Left hindlimb (tissue), 1 donor: ENCODE measurements around the gene SMG5.
"Not testable (repeated sequence)": the region's sequence is repeated elsewhere in the genome, so short reads cannot be mapped to it uniquely, and the experiment has no call there.

Experiments used
- DNase-seq: peaks from one replicate; pipeline ENCODE4 v3.0.0-alpha.2; 2018

SMG5 gene

DNA sequence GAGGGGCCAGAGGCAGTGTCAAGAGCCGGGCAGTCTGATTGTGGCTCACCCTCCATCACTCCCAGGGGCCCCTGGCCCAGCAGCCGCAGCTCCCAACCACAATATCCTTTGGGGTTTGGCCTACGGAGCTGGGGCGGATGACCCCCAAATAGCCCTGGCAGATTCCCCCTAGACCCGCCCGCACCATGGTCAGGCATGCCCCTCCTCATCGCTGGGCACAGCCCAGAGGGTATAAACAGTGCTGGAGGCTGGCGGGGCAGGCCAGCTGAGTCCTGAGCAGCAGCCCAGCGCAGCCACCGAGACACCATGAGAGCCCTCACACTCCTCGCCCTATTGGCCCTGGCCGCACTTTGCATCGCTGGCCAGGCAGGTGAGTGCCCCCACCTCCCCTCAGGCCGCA is 40.7 kb downstream of the SMG5 start, which contains the start of gene BGLAP:
TSS of gene BGLAP (plus strand) at position 259 of the 400 bp plus-strand sequence. CDS start at position 307, 48 bp downstream.
- DNase-seq, result no peak

GRCh38 chr1:156241311-156241811 is 41.3 kb downstream of the SMG5 start:
- DNase-seq, result peak; percentile 65

- DNase-seq, result no peak
These were observed 44.4 kb downstream of the SMG5 start for GRCh38 chr1:156238248-156238647.

GRCh38 chr1:156236164-156236563 is 46.5 kb downstream of the SMG5 start:
- DNase-seq, result no peak

GRCh38 chr1:156233426-156234127 is 49.0 kb downstream of the SMG5 start:
- no peak for DNase-seq

DNA sequence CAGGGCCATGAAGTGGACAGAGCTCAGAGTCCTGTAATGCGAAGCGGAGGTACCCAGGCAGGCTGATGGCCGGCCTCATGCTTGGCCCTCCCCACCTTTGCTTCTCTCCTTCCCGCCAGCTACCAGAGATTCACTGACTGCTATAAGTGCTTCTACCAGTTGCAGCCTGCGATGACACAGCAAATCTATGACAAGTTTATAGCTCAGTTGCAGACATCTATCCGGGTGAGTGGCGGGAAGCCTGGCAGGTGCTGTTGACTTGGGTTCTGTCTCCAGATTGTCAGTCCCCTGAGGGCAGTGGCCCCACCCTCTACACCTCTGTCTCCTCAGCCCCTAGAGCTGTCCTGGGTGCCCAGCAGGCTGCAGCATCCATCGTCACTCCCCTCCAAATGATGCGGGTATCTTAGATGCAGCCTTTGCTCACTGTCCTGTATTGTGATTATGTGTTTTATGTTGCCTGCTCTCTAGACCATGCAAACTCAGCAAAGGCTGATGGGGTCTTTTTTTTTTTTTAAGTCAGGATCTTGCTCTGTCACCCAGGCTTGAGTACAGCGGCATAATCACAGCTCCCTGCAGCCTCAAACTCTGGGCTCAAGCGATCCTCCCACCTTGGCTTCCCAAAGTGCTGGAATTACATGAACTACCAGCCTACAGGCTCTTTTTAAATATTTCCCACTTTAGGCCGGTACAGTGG is 50.3 kb downstream of the SMG5 start:
- peak; percentile 2 for DNase-seq

GRCh38 chr1:156230473-156230837 is 52.2 kb downstream of the SMG5 start:
- peak; percentile 4 for DNase-seq

GRCh38 chr1:156229809-156230472 is 52.7 kb downstream of the SMG5 start:
- peak; percentile 29 for DNase-seq

DNA sequence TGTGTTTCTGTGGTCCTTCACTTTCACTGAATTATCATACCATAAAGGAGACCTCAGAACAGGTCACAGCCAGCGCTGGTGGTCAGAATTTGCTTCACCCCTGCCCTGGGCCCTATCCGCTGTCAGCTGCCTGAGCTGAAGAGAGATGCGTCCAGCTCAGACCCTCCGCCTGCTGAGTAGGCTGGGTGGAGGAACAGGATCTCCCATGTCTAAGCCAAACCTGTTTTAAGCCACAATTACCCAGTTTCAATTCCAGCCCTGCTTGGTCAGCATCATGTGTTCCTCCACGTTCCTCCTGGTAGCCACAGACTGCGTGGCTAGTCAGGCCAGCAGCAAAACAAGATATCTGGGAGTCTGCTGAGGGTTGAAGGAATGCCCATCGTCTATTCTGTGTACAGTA is 54.1 kb downstream of the SMG5 start:
- DNase-seq, result peak; percentile 41

DNA sequence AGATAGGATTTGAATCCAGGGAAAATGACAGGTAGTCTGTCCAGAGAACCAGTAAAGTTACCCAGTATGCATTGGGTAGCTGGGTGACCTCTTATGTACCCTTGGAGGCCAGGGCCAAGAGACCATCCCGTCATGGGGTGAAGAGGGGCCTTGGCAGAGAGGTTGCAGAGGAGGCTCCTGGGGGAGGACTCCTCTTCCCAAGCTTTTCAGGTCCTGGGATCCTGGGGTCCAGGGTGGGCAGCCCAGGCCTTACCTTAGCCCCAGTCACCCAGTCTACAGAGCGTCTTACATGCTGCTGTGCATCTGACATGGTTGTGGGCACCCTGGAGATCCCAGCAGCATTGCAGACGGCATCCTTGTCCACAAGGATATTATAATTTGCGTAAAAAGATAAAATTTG is 55.8 kb downstream of the SMG5 start:
- no peak for DNase-seq

DNA sequence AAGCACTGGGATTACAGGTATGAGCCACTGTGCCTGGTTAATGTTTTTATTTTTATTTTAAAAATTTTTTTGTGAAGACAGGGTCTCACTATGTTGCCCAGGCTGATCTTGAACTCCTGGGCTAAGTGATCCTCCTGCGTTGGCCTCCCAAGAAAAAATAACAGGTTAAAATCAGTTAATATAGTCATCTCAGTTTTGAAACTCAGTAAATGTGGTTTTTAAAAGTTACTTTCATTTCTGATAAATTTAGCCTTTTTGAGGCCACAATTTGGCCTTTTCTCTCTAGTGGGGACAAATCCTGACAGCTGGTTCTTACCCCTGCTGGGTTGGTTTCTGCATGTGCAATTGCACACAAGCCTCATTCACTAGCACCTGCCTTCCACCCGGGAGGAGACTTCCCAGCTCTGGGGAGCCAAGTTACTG is 56.5 kb downstream of the SMG5 start:
- no peak for DNase-seq

DNA sequence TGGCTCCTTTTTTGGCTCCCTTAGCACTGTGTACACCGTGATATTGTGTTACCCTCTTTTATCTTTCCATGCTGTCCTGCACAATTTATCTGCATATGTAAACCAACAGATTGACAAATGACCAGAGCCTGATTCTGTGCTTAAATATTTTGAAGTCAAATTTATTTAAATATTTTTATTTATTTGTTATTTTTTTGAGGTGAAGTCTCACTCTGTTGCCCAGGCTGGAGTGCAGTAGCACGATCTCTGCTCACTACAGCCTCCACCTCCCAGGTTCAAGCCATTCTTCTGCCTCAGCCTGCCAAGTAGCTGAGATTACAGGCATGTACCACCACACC is 57.0 kb downstream of the SMG5 start:
- no peak for DNase-seq

- DNase-seq, result no peak
These were observed 60.5 kb downstream of the SMG5 start for GRCh38 chr1:156221986-156222692.

DNA sequence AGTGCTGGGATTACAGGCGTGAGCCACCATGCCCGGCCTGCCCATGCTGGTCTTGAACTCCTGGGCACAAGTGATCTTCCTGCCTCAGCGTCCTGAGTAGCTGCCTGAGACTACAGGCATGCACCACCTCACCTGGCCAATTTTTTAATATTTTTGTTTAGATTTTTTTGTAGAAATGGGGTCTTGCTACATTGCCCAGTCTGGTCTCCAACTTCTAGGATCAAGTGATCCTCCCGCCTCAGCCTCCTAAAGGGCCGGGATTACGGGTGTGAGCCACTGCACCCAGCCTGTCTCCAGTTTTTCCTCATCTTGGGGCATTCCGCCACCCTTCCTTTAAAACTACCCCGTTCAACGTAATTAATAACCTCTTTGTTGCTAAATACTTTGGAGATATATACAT is 62.4 kb downstream of the SMG5 start:
- no peak for DNase-seq

DNA sequence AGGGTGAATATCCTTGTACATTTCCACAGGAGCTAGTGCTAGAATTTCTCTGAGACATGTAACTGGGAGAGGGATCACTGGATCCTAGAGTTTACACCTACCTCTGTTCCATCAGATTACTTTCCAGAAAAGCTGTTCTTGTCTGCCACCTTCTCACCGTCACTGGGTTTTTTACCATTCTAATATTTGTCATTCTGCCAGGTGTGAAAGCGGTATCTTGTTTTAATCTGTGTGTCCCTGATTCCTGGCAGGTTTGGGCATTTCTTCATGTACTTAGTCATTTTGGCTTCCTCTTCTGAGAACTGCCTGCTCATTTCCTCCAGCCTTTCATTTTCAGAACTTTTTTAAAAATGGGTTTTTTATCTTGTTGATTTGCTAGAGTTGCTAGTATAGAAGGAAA is 64.8 kb downstream of the SMG5 start:
- DNase-seq, result no peak

- not testable (repeated sequence) for DNase-seq
These were observed 66.1 kb downstream of the SMG5 start for GRCh38 chr1:156216361-156217086.

DNA sequence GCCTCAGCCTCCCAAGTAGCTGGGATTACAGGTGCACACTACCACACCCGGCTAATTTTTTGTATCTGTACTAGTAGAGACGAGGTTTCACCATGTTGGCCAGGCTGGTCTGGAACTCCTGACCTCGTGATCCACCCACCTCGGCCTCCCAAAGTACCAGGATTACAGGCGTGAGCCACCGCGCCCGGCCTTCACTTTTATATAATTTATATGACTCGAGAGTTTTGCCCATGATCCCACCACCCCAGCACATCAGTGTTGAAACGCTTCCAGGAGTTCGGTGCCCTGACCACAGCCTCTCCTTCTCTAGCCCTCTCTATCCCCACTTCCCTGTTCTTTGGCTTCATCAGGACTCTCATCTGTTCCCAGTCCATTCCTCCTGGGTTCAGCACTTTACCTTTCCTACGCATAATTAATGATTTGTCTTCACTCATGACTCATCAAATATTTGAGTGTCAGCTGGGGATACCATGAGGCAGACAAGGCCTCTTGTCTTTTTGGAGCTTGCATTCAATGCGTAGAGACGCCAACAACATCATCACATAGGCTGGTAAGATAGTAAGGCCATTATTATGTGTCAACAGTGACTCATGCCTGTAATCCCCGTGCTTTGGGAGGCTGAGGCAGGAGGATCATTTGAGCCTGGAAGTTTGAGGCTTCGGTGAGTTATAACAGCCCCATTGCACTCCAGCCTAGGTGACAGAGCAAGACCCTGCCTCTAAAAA is 68.4 kb downstream of the SMG5 start:
- DNase-seq, result no peak

DNA sequence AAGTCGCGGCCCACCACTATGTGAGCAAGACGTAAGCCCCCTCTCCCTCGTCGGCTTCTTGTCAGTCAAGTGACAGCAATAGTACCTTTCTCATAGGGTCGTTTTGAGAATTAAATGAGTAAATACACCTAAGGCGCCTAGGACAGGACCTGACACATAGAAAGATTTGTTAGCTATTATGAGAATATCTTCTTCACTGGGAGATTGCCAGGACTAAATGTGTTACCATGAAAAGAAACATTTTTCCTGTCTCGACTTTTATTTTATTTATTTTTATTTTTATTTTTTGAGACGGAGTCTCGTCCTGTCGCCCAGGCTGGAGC is 69.0 kb downstream of the SMG5 start:
- no peak for DNase-seq

DNA sequence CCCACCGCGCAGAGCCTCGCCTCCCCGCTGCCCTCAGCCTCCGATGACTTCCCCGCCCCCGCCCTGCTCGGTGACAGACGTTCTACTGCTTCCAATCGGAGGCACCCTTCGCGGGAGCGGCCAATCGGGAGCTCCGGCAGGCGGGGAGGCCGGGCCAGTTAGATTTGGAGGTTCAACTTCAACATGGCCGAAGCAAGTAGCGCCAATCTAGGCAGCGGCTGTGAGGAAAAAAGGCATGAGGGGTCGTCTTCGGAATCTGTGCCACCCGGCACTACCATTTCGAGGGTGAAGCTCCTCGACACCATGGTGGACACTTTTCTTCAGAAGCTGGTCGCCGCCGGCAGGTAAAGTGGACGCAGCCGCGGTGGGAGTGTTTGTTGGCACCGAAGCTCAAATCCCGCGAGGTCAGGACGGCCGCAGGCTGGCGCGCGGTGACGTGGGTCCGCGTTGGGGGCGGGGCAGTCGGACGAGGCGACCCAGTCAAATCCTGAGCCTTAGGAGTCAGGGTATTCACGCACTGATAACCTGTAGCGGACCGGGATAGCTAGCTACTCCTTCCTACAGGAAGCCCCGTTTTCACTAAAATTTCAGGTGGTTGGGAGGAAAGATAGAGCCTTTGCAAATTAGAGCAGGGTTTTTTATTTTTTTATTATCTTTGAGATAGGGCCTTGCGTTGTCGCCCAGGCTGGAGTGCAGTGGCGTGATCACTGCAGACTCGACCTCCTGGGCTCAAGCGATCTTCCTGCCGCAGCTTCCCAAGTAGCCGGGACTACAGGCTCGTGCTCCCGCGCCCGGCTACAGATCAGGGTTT is 69.6 kb downstream of the SMG5 start, which contains the start of gene PMF1:
TSS of gene PMF1 (plus strand) at position 175 of the 811 bp plus-strand sequence. CDS start at position 184, 9 bp downstream.
- peak; percentile 98 for DNase-seq

DNA sequence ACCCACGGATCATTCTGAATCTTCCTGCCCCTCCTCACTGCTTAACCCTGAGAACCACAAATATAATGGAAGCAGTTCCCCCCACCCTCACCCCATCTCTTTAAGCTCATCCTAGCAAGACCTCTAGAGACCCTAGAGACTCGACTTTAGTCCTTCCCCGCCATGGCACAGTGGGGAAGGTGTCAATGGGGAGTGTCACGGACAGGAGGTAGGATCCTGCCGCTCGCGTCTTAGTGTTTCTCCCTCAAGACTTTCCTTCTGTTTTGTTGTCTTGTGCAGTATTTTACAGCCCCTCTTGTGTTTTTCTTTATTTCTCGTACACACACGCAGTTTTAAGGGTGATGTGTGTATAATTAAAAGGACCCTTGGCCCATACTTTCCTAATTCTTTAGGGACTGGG is 70.5 kb downstream of the SMG5 start:
- no peak for DNase-seq

DNA sequence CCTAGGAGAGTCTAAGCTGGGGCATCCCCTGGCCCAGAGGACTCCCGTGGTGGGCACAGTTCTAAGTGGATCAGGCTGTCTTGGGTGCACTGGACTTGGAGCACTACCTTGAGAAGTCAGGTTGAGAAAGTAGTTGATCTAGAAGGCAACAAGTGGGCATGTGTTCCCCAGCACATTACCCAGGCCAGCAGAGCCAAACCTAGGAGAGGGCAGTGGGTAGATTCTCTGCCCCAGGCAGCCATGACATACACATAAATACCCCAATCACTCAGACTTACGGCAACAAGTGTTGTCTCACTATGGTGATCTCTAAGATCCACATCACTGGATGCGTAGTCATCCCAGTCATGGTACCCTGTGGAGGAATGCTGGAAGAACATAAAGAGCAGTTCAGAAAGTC is 71.4 kb downstream of the SMG5 start:
- DNase-seq, result no peak
